ENCODE data around the gene CREBL2.
A peak's percentile ranks its signal among the peaks of the same experiment; 100 is the strongest.
"Not testable (repeated sequence)": the region's sequence is repeated elsewhere in the genome, so short reads cannot be mapped to it uniquely, and the experiment has no call there.

The CREBL2 gene

GRCh38 chr12:12572659-12573058, 39.0 kb upstream of the CREBL2 start:
- no peak overlapping the region for H3K4me3 ChIP-seq (ENCODE audit: control insufficient read depth, low read depth, low read length)
- DNase-seq (ENCODE audit: low read depth): no peak
- TF ChIP-seq, protein P1, sequence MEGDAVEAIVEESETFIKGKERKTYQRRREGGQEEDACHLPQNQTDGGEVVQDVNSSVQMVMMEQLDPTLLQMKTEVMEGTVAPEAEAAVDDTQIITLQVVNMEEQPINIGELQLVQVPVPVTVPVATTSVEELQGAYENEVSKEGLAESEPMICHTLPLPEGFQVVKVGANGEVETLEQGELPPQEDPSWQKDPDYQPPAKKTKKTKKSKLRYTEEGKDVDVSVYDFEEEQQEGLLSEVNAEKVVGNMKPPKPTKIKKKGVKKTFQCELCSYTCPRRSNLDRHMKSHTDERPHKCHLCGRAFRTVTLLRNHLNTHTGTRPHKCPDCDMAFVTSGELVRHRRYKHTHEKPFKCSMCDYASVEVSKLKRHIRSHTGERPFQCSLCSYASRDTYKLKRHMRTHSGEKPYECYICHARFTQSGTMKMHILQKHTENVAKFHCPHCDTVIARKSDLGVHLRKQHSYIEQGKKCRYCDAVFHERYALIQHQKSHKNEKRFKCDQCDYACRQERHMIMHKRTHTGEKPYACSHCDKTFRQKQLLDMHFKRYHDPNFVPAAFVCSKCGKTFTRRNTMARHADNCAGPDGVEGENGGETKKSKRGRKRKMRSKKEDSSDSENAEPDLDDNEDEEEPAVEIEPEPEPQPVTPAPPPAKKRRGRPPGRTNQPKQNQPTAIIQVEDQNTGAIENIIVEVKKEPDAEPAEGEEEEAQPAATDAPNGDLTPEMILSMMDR (IDR thresholded peaks at IDR 0.05; ENCODE audit: control insufficient read depth, insufficient read depth, low read depth, low read length, missing control alignments): no peak

DNA sequence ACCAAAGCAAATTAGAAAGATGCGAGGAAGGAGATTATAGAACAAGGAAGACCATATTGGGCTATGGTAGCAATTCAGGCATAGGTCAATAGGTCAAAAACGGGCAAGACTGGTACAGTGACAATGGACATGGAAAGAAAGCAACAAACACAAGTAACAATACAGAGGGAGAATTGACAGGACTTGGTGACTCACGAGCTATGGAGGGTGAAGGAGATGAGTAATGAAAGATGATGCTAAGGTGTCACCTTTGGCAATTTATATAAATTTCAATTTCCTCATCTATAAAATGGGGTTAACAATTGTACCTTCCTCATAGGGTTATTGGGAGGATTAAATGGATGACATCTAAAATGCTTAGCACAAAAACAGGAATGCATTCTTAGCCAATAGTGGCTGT, 33.9 kb upstream of the CREBL2 start:
- no peak overlapping the region for H3K4me3 ChIP-seq (ENCODE audit: control insufficient read depth, low read depth, low read length)
- no peak for DNase-seq (ENCODE audit: low read depth)
- TF ChIP-seq, protein P1 (IDR thresholded peaks at IDR 0.05; ENCODE audit: control insufficient read depth, insufficient read depth, low read depth, low read length, missing control alignments): no peak

- H3K4me3 ChIP-seq (ENCODE audit: control insufficient read depth, low read depth, low read length); DNase-seq (ENCODE audit: low read depth): not testable (repeated sequence)
Measured at GRCh38 chr12:12580716-12581115, 31.0 kb upstream of the CREBL2 start.

- TF ChIP-seq, protein P1 (IDR thresholded peaks at IDR 0.05; ENCODE audit: control insufficient read depth, insufficient read depth, low read depth, low read length, missing control alignments): no peak
- H3K4me3 ChIP-seq (ENCODE audit: control insufficient read depth, low read depth, low read length): no peak overlapping the region
Measured at GRCh38 chr12:12582193-12582881, 29.3 kb upstream of the CREBL2 start.

DNA sequence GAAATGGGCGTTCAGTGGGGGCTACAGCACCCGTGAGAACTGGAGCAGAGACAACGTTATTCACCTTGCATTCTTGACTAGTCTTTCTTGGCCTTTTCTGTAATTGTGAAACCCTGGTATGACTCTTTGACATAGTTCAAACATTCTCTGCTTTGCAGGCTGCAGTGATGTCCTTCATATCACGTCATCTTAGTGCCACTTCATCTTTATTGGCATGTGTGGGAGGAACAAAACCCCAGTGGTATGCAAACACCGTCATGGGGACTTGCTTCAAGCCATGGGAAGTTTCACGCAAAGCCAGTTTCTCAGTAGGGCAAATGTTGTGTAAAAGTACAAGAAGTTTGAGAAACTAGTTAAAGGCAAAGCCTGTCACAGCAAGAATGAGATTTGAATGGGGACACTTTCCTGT, 28.8 kb upstream of the CREBL2 start:
- H3K4me3 ChIP-seq (ENCODE audit: control insufficient read depth, low read depth, low read length): no peak overlapping the region
- peak; percentile 33 for DNase-seq (ENCODE audit: low read depth)
- TF ChIP-seq, protein P1 (IDR thresholded peaks at IDR 0.05; ENCODE audit: control insufficient read depth, insufficient read depth, low read depth, low read length, missing control alignments): no peak

More at GRCh38 chr12:12582193-12582881, 29.3 kb upstream of the CREBL2 start:
- no peak for DNase-seq (ENCODE audit: low read depth)

- no peak for DNase-seq (ENCODE audit: low read depth)
- H3K4me3 ChIP-seq (ENCODE audit: control insufficient read depth, low read depth, low read length): no peak overlapping the region
- TF ChIP-seq, protein P1 (IDR thresholded peaks at IDR 0.05; ENCODE audit: control insufficient read depth, insufficient read depth, low read depth, low read length, missing control alignments): no peak
Measured at GRCh38 chr12:12583510-12584178, 28.0 kb upstream of the CREBL2 start.

GRCh38 chr12:12585115-12585863, 26.4 kb upstream of the CREBL2 start:
- DNase-seq (ENCODE audit: low read depth): no peak
- no peak overlapping the region for H3K4me3 ChIP-seq (ENCODE audit: control insufficient read depth, low read depth, low read length)
- TF ChIP-seq, protein P1 (IDR thresholded peaks at IDR 0.05; ENCODE audit: control insufficient read depth, insufficient read depth, low read depth, low read length, missing control alignments): no peak
